T-cell (primary cell): ENCODE data around the gene RAET1G. TPM values are rescaled to one million over a fixed set of nuclear protein-coding genes. Genes with fewer than 3 reads are reported as not detected.
A peak's percentile ranks its signal among the peaks of the same experiment; 100 is the strongest.
"Not testable (repeated sequence)": the region's sequence is repeated elsewhere in the genome, so short reads cannot be mapped to it uniquely, and the experiment has no call there.

ENCODE experiments used
- ATAC-seq, 4 experiments: fragments of 200-7000 bp in 3 of 4; fragments of 150-1000 bp in 1 of 4; cut with Tn5 transposase; replicated peaks in 1 of 4; 1 replicate in 3 of 4; 2 replicates in 1 of 4; pipeline ENCODE4 v1.10.0; 2021; ENCODE audit warnings: moderate library complexity in 3 of 4, mild to moderate bottlenecking in 2 of 4, moderate number of reproducible peaks in 1 of 4
- CTCF ChIA-PET, 2 donors: fragments of 300-600 bp; sonication (Branson Sonifier 250); formaldehyde crosslinking; loops; one replicate each; lab custom pipeline; 2022; ENCODE audit warnings: antibody characterized with exemption in 2 of 2; lab: Charles Lee
- POLR2A ChIA-PET, 2 donors: fragments of 300-600 bp; sonication (Branson Sonifier 250); formaldehyde crosslinking; loops; one replicate each; lab custom pipeline; 2022; ENCODE audit warnings: antibody characterized with exemption in 2 of 2; lab: Charles Lee
- DNase-seq, 35 experiments: peaks; one replicate each; pipeline versions ENCODE4 v3.0.0 to v3.0.0-alpha.2; 2013 to 2023
- H3K27ac ChIP-seq: one replicate; pipeline ENCODE4 v1.5.1; 2013; ENCODE audit warnings: low read length
- H3K27me3 ChIP-seq, 2 experiments: replicated peaks in 1 of 2; 1 replicate in 1 of 2; 2 replicates in 1 of 2; pipeline versions ENCODE4 v1.6.1 to v1.7.0; 2013; ENCODE audit warnings: low read length in 1 of 2, mixed read lengths in 1 of 2; ENCODE audit not compliant: control insufficient read depth in 2 of 2, insufficient read depth in 2 of 2; ENCODE audit errors: extremely low read depth in 1 of 2
- H3K36me3 ChIP-seq, 2 donors: 1 replicate in 1 of 2; 2 replicates in 1 of 2; pipeline versions ENCODE4 v1.6.1 to v1.7.0; 2013; ENCODE audit warnings: low read length in 1 of 2; ENCODE audit not compliant: control insufficient read depth in 2 of 2, insufficient read depth in 1 of 2; ENCODE audit errors: extremely low read depth in 1 of 2
- H3K4me1 ChIP-seq, 2 experiments: 1 replicate in 1 of 2; 2 replicates in 1 of 2; pipeline versions ENCODE4 v1.6.1 to v1.7.0; 2013; ENCODE audit warnings: low read length in 2 of 2, mixed read lengths in 1 of 2; ENCODE audit not compliant: insufficient read depth in 2 of 2, control insufficient read depth in 1 of 2; ENCODE audit errors: extremely low read depth in 1 of 2
- H3K4me3 ChIP-seq, 2 donors: 1 replicate in 1 of 2; 2 replicates in 1 of 2; pipeline versions ENCODE4 v1.5.1 to v1.7.0; 2013; ENCODE audit warnings: mild to moderate bottlenecking in 2 of 2, low read length in 1 of 2, moderate library complexity in 1 of 2; ENCODE audit not compliant: control insufficient read depth in 1 of 2; ENCODE audit errors: extremely low read depth in 1 of 2
- H3K9me3 ChIP-seq: 2 replicates; pipeline ENCODE4 v1.7.0; 2013
- H3K27ac Mint-ChIP-seq, 2 donors: one replicate each; pipeline ENCODE4 v1.8.0; 2020 to 2021; ENCODE audit warnings: mild to moderate bottlenecking in 2 of 2, mixed read lengths in 2 of 2
- H3K27me3 Mint-ChIP-seq, 2 donors: one replicate each; pipeline ENCODE4 v1.8.0; 2021 to 2022; ENCODE audit warnings: mixed read lengths in 2 of 2
- H3K36me3 Mint-ChIP-seq: one replicate; pipeline ENCODE4 v1.8.0; 2021; ENCODE audit warnings: mixed read lengths
- H3K4me1 Mint-ChIP-seq, 3 donors: one replicate each; pipeline ENCODE4 v1.8.0; 2020 to 2022; ENCODE audit warnings: mixed read lengths in 3 of 3, mild to moderate bottlenecking in 1 of 3
- H3K4me3 Mint-ChIP-seq, 3 donors: one replicate each; pipeline ENCODE4 v1.8.0; 2020 to 2022; ENCODE audit warnings: mild to moderate bottlenecking in 3 of 3, mixed read lengths in 3 of 3, moderate library complexity in 3 of 3
- H3K9me3 Mint-ChIP-seq, 3 donors: one replicate each; pipeline ENCODE4 v1.8.0; 2020 to 2022; ENCODE audit warnings: mixed read lengths in 3 of 3
- WGBS: methylation state at CpG from one replicate; pipeline ENCODE4 v1.1.5; 2013; ENCODE audit warnings: missing lambda C conversion rate; ENCODE audit not compliant: insufficient coverage; 5-methylcytosine and 5-hydroxymethylcytosine counted together
- total RNA-seq, 35 experiments: library from RNA in 6 of 35; stranded (reverse) in 6 of 35; fragments of 120-200 nt in 1 of 35; gene quantifications; one replicate each; pipeline versions ENCODE4 v1.2.1 to v1.2.4 and lab custom pipeline; 2013 to 2026

RAET1G gene
- total RNA-seq, result not detected
- not detected for total RNA-seq (2013)
- total RNA-seq (lab: John Stamatoyannopoulos, UW), result 0 to 0.62 (median 0.04) reads per million in 29 experiments

- Histone ChIP-seq H3K4me3 (peak within 1 kb of the TSS; percentile 42 to 79), H3K9me3 (no peaks in the 10 kb centered on the region), H3K36me3 (no peaks in the 10 kb centered on the region), H3K27ac (no peak within 1 kb of the TSS), H3K27me3 (peaks cover 18 to 72% of the 10 kb centered on the region in 2 experiments), H3K4me1 (peaks cover 3 to 31% of the 10 kb centered on the region in 2 experiments)
- H3K4me3 Mint-ChIP-seq, result peak within 1 kb of the TSS; percentile 78 to 84 (median 81)
- peaks cover 21 to 34% (median 31%) of the 10 kb centered on the region in 3 donors for H3K4me1 Mint-ChIP-seq
- H3K27ac Mint-ChIP-seq, result peak within 1 kb of the TSS in 1 of 2 donors; percentile 5
- POLR2A ChIA-PET, result no interaction called here
- CTCF ChIA-PET, result no interaction called here
- H3K27me3 Mint-ChIP-seq, result peaks cover 62 to 84% of the 10 kb centered on the region in 2 donors
- ATAC-seq, result peak; percentile 87 to 95 (median 93)
- 3% methylated on average over 40 of the region's 40 CpGs for WGBS
- no peaks in the 10 kb centered on the region for H3K36me3 Mint-ChIP-seq
- peak; percentile 56 to 87 (median 77) for DNase-seq
- no peaks in the 10 kb centered on the region for H3K9me3 Mint-ChIP-seq
Measured at GRCh38 chr6:149922642-149923326, at the start of gene RAET1G. Gene RAET1G (minus strand): TSS chr6:149923121. CDS start chr6:149923010, 111 bp downstream.

GRCh38 chr6:149969635-149970034 lies 46.7 kb upstream of the RAET1G start:
- Mint-ChIP-seq H3K27ac (no peak overlapping the region), H3K9me3 (no peaks in the 10 kb centered on the region), H3K36me3 (no peaks in the 10 kb centered on the region), H3K27me3 (peaks cover 67 to 83% of the 10 kb centered on the region in 2 donors), H3K4me1 (peaks cover 6 to 15% (median 12%) of the 10 kb centered on the region in 3 donors), H3K4me3 (no peak overlapping the region)
- ATAC-seq (no peak), DNase-seq (no peak)
- Histone ChIP-seq H3K27ac (no peak overlapping the region), H3K4me3 (no peak overlapping the region), H3K4me1 (peaks cover 4 to 9% of the 10 kb centered on the region in 2 experiments), H3K27me3 (peaks cover 6 to 62% of the 10 kb centered on the region in 2 experiments), H3K36me3 (no peaks in the 10 kb centered on the region), H3K9me3 (no peaks in the 10 kb centered on the region)
- CTCF ChIA-PET, result no interaction called here
- WGBS, result 71% methylated on average over 1 of the region's 2 CpGs
- POLR2A ChIA-PET, result no interaction called here

GRCh38 chr6:149968909-149969308 lies 46.0 kb upstream of the RAET1G start:
- ATAC-seq, H3K4me3 Mint-ChIP-seq, H3K27ac ChIP-seq, POLR2A ChIA-PET, H3K27ac Mint-ChIP-seq, H3K9me3 ChIP-seq, H3K36me3 Mint-ChIP-seq, CTCF ChIA-PET, DNase-seq, H3K36me3 ChIP-seq, H3K4me3 ChIP-seq, H3K9me3 Mint-ChIP-seq: not testable (repeated sequence)
- H3K4me1 Mint-ChIP-seq, result peaks cover 13 to 22% (median 18%) of the 10 kb centered on the region in 3 donors
- Histone ChIP-seq H3K4me1 (peaks cover 8 to 16% of the 10 kb centered on the region in 2 experiments), H3K27me3 (peaks cover 6 to 62% of the 10 kb centered on the region in 2 experiments)
- 100% methylated on average over 2 of the region's 2 CpGs for WGBS
- peaks cover 65 to 82% of the 10 kb centered on the region in 2 donors for H3K27me3 Mint-ChIP-seq

GRCh38 chr6:149967999-149968398 lies 45.1 kb upstream of the RAET1G start:
- DNase-seq, H3K27ac ChIP-seq, H3K9me3 ChIP-seq, H3K9me3 Mint-ChIP-seq, H3K4me3 ChIP-seq, H3K36me3 Mint-ChIP-seq, ATAC-seq, H3K36me3 ChIP-seq, POLR2A ChIA-PET, H3K4me3 Mint-ChIP-seq, H3K27ac Mint-ChIP-seq, CTCF ChIA-PET: not testable (repeated sequence)
- H3K27me3 ChIP-seq, result peaks cover 6 to 65% of the 10 kb centered on the region in 2 experiments
- Mint-ChIP-seq H3K27me3 (peaks cover 69 to 85% of the 10 kb centered on the region in 2 donors), H3K4me1 (peaks cover 21 to 30% (median 25%) of the 10 kb centered on the region in 3 donors)
- 36% methylated on average over 1 of the region's 2 CpGs for WGBS
- H3K4me1 ChIP-seq, result peaks cover 8 to 26% of the 10 kb centered on the region in 2 experiments

- Mint-ChIP-seq H3K4me1 (peaks cover 22 to 33% (median 26%) of the 10 kb centered on the region in 3 donors), H3K27me3 (peaks cover 69 to 85% of the 10 kb centered on the region in 2 donors), H3K27ac (no peak overlapping the region), H3K36me3 (no peaks in the 10 kb centered on the region), H3K9me3 (no peaks in the 10 kb centered on the region), H3K4me3 (no peak overlapping the region)
- no peak overlapping the region for H3K27ac ChIP-seq
- no peaks in the 10 kb centered on the region for H3K9me3 ChIP-seq
- H3K4me1 ChIP-seq, result peaks cover 8 to 30% of the 10 kb centered on the region in 2 experiments
- no CpG with 5 or more reads among the region's 4 CpGs for WGBS
- peaks cover 6 to 69% of the 10 kb centered on the region in 2 experiments for H3K27me3 ChIP-seq
- ATAC-seq (no peak), DNase-seq (no peak)
- no peak overlapping the region for H3K4me3 ChIP-seq
- H3K36me3 ChIP-seq, result no peaks in the 10 kb centered on the region
- ChIA-PET CTCF (no interaction called here), POLR2A (no interaction called here)
Measured at GRCh38 chr6:149967591-149967990, 44.7 kb upstream of the RAET1G start.

GRCh38 chr6:149966319-149966718 lies 43.4 kb upstream of the RAET1G start:
- H3K4me1 Mint-ChIP-seq, result peaks cover 22 to 33% (median 26%) of the 10 kb centered on the region in 3 donors
- WGBS, result no CpG with 5 or more reads among the region's 2 CpGs
- not testable (repeated sequence) for H3K4me3 ChIP-seq

More at GRCh38 chr6:149966319-149966718, 43.4 kb upstream of the RAET1G start:
- H3K9me3 Mint-ChIP-seq, H3K27ac Mint-ChIP-seq, POLR2A ChIA-PET, H3K9me3 ChIP-seq, DNase-seq, H3K27ac ChIP-seq, ATAC-seq, H3K36me3 Mint-ChIP-seq, CTCF ChIA-PET, H3K36me3 ChIP-seq: not testable (repeated sequence)
- Histone ChIP-seq H3K4me1 (peaks cover 8 to 31% of the 10 kb centered on the region in 2 experiments), H3K27me3 (peaks cover 4 to 82% of the 10 kb centered on the region in 2 experiments)
- Mint-ChIP-seq H3K27me3 (peaks cover 72 to 87% of the 10 kb centered on the region in 2 donors), H3K4me3 (peak overlapping the region in 1 of 3 donors; percentile 95)
